HG02870 (cell line): ENCODE results near the gene MSI2.
"Not testable (repeated sequence)": the region's sequence is repeated elsewhere in the genome, so short reads cannot be mapped to it uniquely, and the experiment has no call there.

Experiments used
- ATAC-seq: cut with Tn5 transposase; IDR thresholded peaks from one replicate; pipeline ENCODE4 v1.9.1; 2021; ENCODE audit warnings: mild to moderate bottlenecking, moderate library complexity; ENCODE audit not compliant: unreplicated experiment

Gene MSI2

GRCh38 chr17:57621791-57622190 lies 365.5 kb downstream of the MSI2 start:
- ATAC-seq: not testable (repeated sequence)

GRCh38 chr17:57622306-57622682 lies 366.0 kb downstream of the MSI2 start:
- ATAC-seq: no peak

- peak; percentile 74 for ATAC-seq
These were observed 366.5 kb downstream of the MSI2 start for GRCh38 chr17:57622683-57623433.

GRCh38 chr17:57623620-57624019 lies 367.3 kb downstream of the MSI2 start:
- no peak for ATAC-seq

- ATAC-seq: no peak
These were observed 368.1 kb downstream of the MSI2 start for GRCh38 chr17:57624386-57624785.

- no peak for ATAC-seq
These were observed 369.2 kb downstream of the MSI2 start for GRCh38 chr17:57625511-57625910.

- no peak for ATAC-seq
These were observed 369.6 kb downstream of the MSI2 start for GRCh38 chr17:57625957-57626356.

- no peak for ATAC-seq
These were observed 370.3 kb downstream of the MSI2 start for GRCh38 chr17:57626520-57627210.

GRCh38 chr17:57627591-57627990 lies 371.3 kb downstream of the MSI2 start:
- ATAC-seq: no peak

GRCh38 chr17:57628421-57628820 lies 372.1 kb downstream of the MSI2 start:
- no peak for ATAC-seq

GRCh38 chr17:57629470-57629869 lies 373.1 kb downstream of the MSI2 start:
- ATAC-seq: peak; percentile 60

GRCh38 chr17:57629886-57630285 lies 373.6 kb downstream of the MSI2 start:
- no peak for ATAC-seq

- ATAC-seq: no peak
These were observed 374.4 kb downstream of the MSI2 start for GRCh38 chr17:57630736-57631135.

GRCh38 chr17:57631871-57632270 lies 375.5 kb downstream of the MSI2 start:
- no peak for ATAC-seq

GRCh38 chr17:57632294-57632693 lies 376.0 kb downstream of the MSI2 start:
- ATAC-seq: no peak

GRCh38 chr17:57633236-57633635 lies 376.9 kb downstream of the MSI2 start:
- no peak for ATAC-seq

- ATAC-seq: no peak
These were observed 378.6 kb downstream of the MSI2 start for GRCh38 chr17:57634713-57635465.

GRCh38 chr17:57636274-57636673 lies 380.0 kb downstream of the MSI2 start:
- no peak for ATAC-seq

GRCh38 chr17:57636985-57637665 lies 380.8 kb downstream of the MSI2 start:
- ATAC-seq: no peak

- no peak for ATAC-seq
These were observed 381.3 kb downstream of the MSI2 start for GRCh38 chr17:57637666-57638010.

- ATAC-seq: no peak
These were observed 382.0 kb downstream of the MSI2 start for GRCh38 chr17:57638284-57638683.
